ENCODE data around the gene CDH22.

Gene CDH22

GRCh38 chr20:46334303-46334904 lies 26.1 kb upstream of the CDH22 start:
- no peak for TF ChIP-seq CTCF (IDR thresholded peaks at IDR 0.05; ENCODE audit: low read length, missing control alignments)
- no peak overlapping the region for H3K4me3 ChIP-seq (replicated peaks; ENCODE audit: low read depth, low read length)
- DNase-seq (ENCODE audit: low read depth) = no peak

- no peak overlapping the region for H3K4me3 ChIP-seq (replicated peaks; ENCODE audit: low read depth, low read length)
- no peak for DNase-seq (ENCODE audit: low read depth)
- TF ChIP-seq CTCF (IDR thresholded peaks at IDR 0.05; ENCODE audit: low read length, missing control alignments) = no peak
Measured at GRCh38 chr20:46333161-46333991, 25.1 kb upstream of the CDH22 start.

- no peak for DNase-seq (ENCODE audit: low read depth)
- no peak for TF ChIP-seq CTCF (IDR thresholded peaks at IDR 0.05; ENCODE audit: low read length, missing control alignments)
- no peak overlapping the region for H3K4me3 ChIP-seq (replicated peaks; ENCODE audit: low read depth, low read length)
Measured at GRCh38 chr20:46332373-46333160, 24.3 kb upstream of the CDH22 start.

GRCh38 chr20:46331611-46332361 lies 23.5 kb upstream of the CDH22 start:
- no peak overlapping the region for H3K4me3 ChIP-seq (replicated peaks; ENCODE audit: low read depth, low read length)
- TF ChIP-seq CTCF (IDR thresholded peaks at IDR 0.05; ENCODE audit: low read length, missing control alignments) = no peak
- no peak for DNase-seq (ENCODE audit: low read depth)

- H3K4me3 ChIP-seq (replicated peaks; ENCODE audit: low read depth, low read length) = no peak overlapping the region
- no peak for TF ChIP-seq CTCF (IDR thresholded peaks at IDR 0.05; ENCODE audit: low read length, missing control alignments)
- no peak for DNase-seq (ENCODE audit: low read depth)
Measured at GRCh38 chr20:46330831-46331371, 22.6 kb upstream of the CDH22 start.

GRCh38 chr20:46330072-46330763 lies 21.9 kb upstream of the CDH22 start:
- no peak for DNase-seq (ENCODE audit: low read depth)
- H3K4me3 ChIP-seq (replicated peaks; ENCODE audit: low read depth, low read length) = no peak overlapping the region
- TF ChIP-seq CTCF (IDR thresholded peaks at IDR 0.05; ENCODE audit: low read length, missing control alignments) = no peak

Measured in fibroblast of pulmonary artery (primary cell).